B cell (primary cell): ENCODE results near the gene CPE. TPM values are rescaled to one million over a fixed set of nuclear protein-coding genes. Genes with fewer than 3 reads are reported as not detected.
A peak's percentile ranks its signal among the peaks of the same experiment; 100 is the strongest.

Experiments
- ATAC-seq: fragments of 200-7000 bp; cut with Tn5 transposase; one replicate; pipeline ENCODE4 v1.10.0; 2021; ENCODE audit warnings: low read depth, mild to moderate bottlenecking, moderate number of reproducible peaks, moderate library complexity
- CTCF ChIA-PET: fragments of 350-600 bp; sonication (Branson Sonifier 250); formaldehyde crosslinking; loops from one replicate; lab custom pipeline; 2021; ENCODE audit warnings: antibody characterized with exemption, inconsistent platforms; lab: Charles Lee
- POLR2A ChIA-PET: fragments of 350-600 bp; sonication (Branson Sonifier 250); formaldehyde crosslinking; loops from one replicate; lab custom pipeline; 2021; ENCODE audit warnings: antibody characterized with exemption; lab: Charles Lee
- DNase-seq: peaks from one replicate; pipeline ENCODE4 v3.0.0; 2013
- H2AFZ ChIP-seq: 2 replicates; pipeline ENCODE4 v1.6.1; 2012; ENCODE audit warnings: mild to moderate bottlenecking, low read depth, low read length; ENCODE audit not compliant: insufficient read depth, poor library complexity, severe bottlenecking
- H3K27ac ChIP-seq, 2 donors: 1 replicate in 1 of 2; 2 replicates in 1 of 2; pipeline ENCODE4 v1.5.1; 2012 to 2013; ENCODE audit warnings: low read length in 2 of 2, mild to moderate bottlenecking in 2 of 2, moderate library complexity in 1 of 2
- H3K27me3 ChIP-seq, 4 experiments: fragments of 200-600 bp in 1 of 4; sonication (generic) in 1 of 4; replicated peaks in 1 of 4; 1 replicate in 2 of 4; 2 replicates in 2 of 4; pipeline versions ENCODE4 v1.6.1 to v1.7.0; 2013 to 2016; ENCODE audit warnings: low read length in 3 of 4, mild to moderate bottlenecking in 2 of 4, mixed read lengths in 1 of 4, moderate library complexity in 1 of 4; ENCODE audit not compliant: insufficient read depth in 4 of 4, control insufficient read depth in 3 of 4; ENCODE audit errors: control extremely low read depth in 1 of 4
- H3K36me3 ChIP-seq, 2 experiments: replicated peaks in 1 of 2; 1 replicate in 1 of 2; 2 replicates in 1 of 2; pipeline versions ENCODE4 v1.6.1 to v1.7.1; 2013; ENCODE audit warnings: low read length in 1 of 2; ENCODE audit not compliant: insufficient read depth in 2 of 2, control insufficient read depth in 1 of 2; ENCODE audit errors: control extremely low read depth in 1 of 2, extremely low read depth in 1 of 2
- H3K4me1 ChIP-seq, 2 donors: fragments of 200-600 bp in 1 of 2; sonication (generic) in 1 of 2; 1 replicate in 1 of 2; 2 replicates in 1 of 2; pipeline versions ENCODE4 v1.5.1 to v1.6.1; 2013 to 2017; ENCODE audit warnings: low read length in 2 of 2; ENCODE audit not compliant: control insufficient read depth in 2 of 2, insufficient read depth in 2 of 2
- H3K4me2 ChIP-seq: replicated peaks from 2 replicates; pipeline ENCODE3; 2012; ENCODE audit warnings: mild to moderate bottlenecking, low read depth, low read length; ENCODE audit not compliant: poor library complexity, severe bottlenecking
- H3K4me3 ChIP-seq, 5 experiments: fragments of 200-600 bp in 1 of 5; sonication (generic) in 1 of 5; 1 replicate in 3 of 5; 2 replicates in 2 of 5; pipeline versions ENCODE4 v1.5.1 to v1.7.0; 2011 to 2016; ENCODE audit warnings: low read length in 4 of 5, mild to moderate bottlenecking in 4 of 5, low read depth in 2 of 5, control low read depth in 1 of 5, moderate library complexity in 1 of 5; ENCODE audit not compliant: insufficient read depth in 1 of 5; ENCODE audit errors: control extremely low read depth in 1 of 5, extremely low read depth in 1 of 5
- H3K79me2 ChIP-seq: fragments of 200-600 bp; sonication (generic); one replicate; pipeline ENCODE4 v1.6.0; 2016; ENCODE audit warnings: low read length; ENCODE audit not compliant: control insufficient read depth, insufficient read depth
- H3K9ac ChIP-seq: fragments of 200-600 bp; sonication (generic); 2 replicates; pipeline ENCODE4 v1.6.1; 2017; ENCODE audit warnings: mild to moderate bottlenecking, low read length, moderate library complexity
- H3K9me3 ChIP-seq, 3 donors: one replicate each; pipeline versions ENCODE4 v1.6.1 to v1.7.1; 2013; ENCODE audit warnings: low read length in 2 of 3; ENCODE audit not compliant: control insufficient read depth in 2 of 3, insufficient read depth in 1 of 3; ENCODE audit errors: control extremely low read depth in 1 of 3
- H4K20me1 ChIP-seq: 2 replicates; pipeline ENCODE4 v1.6.0; 2012; ENCODE audit warnings: mild to moderate bottlenecking, low read length; ENCODE audit not compliant: insufficient read depth, control insufficient read depth, poor library complexity, severe bottlenecking
- H3K27ac Mint-ChIP-seq: one replicate; pipeline ENCODE4 v1.8.0; 2021; ENCODE audit warnings: mixed read lengths
- H3K27me3 Mint-ChIP-seq: one replicate; pipeline ENCODE4 v1.8.0; 2021; ENCODE audit warnings: mixed read lengths
- H3K4me1 Mint-ChIP-seq: one replicate; pipeline ENCODE4 v1.8.0; 2021; ENCODE audit warnings: mixed read lengths
- H3K4me3 Mint-ChIP-seq: one replicate; pipeline ENCODE4 v1.8.0; 2021; ENCODE audit warnings: mixed read lengths
- H3K9me3 Mint-ChIP-seq: one replicate; pipeline ENCODE4 v1.8.0; 2022; ENCODE audit warnings: mixed read lengths; ENCODE audit not compliant: insufficient read depth
- CTCF ChIP-seq: fragments of 200-600 bp; IDR thresholded peaks from one replicate; pipeline ENCODE4 v1.8.0; 2022; ENCODE audit warnings: antibody characterized with exemption, mild to moderate bottlenecking
- EZH2 ChIP-seq: IDR thresholded peaks from 2 replicates; pipeline ENCODE4 v1.6.1; 2012; ENCODE audit warnings: borderline replicate concordance, low read depth, mild to moderate bottlenecking, moderate library complexity, low read length; ENCODE audit not compliant: insufficient read depth, poor library complexity, severe bottlenecking
- WGBS: methylation state at CpG from one replicate; pipeline ENCODE4 v1.1.5; 2013; ENCODE audit warnings: missing lambda C conversion rate; ENCODE audit not compliant: insufficient coverage; 5-methylcytosine and 5-hydroxymethylcytosine counted together
- intact Hi-C: fragments of 100-400 bp; cut with micrococcal nuclease; formaldehyde crosslinking; loops from one replicate; pipeline ENCODE4 v1.10.0; 2022
- polyA plus RNA-seq: library from polyadenylated mRNA; depleted of rRNA; stranded (reverse); fragments of >200 nt; gene quantifications from 2 replicates; pipeline ENCODE4 v1.2.3, GENCODE V29; 2012
- total RNA-seq, 2 donors: library from RNA; stranded (reverse); fragments of 120-200 nt in 1 of 2; gene quantifications; 1 replicate in 1 of 2; 2 replicates in 1 of 2; pipeline versions ENCODE4 v1.2.3 to v1.2.4, GENCODE V29; 2013 to 2022

CPE gene
- total and polyA plus RNA-seq, 2 donors (not counting 1 experiment from before 2014, with no cell fraction given) = not detected

GRCh38 chr4:165462009-165462408 is 83.2 kb downstream of the CPE start:
- Histone ChIP-seq H3K4me1 (no peaks in the 10 kb centered on the region), H3K4me2 (no peak overlapping the region), H3K79me2 (no peaks in the 10 kb centered on the region), H3K9me3 (no peaks in the 10 kb centered on the region), H3K36me3 (no peaks in the 10 kb centered on the region), H2AFZ (no peak overlapping the region), H3K27me3 (peaks cover 0 to 3% (median 0%) of the 10 kb centered on the region in 4 experiments), H4K20me1 (no peaks in the 10 kb centered on the region), H3K27ac (no peak overlapping the region), H3K4me3 (no peak overlapping the region), H3K9ac (no peak overlapping the region)
- WGBS = no CpG with 5 or more reads among the region's 3 CpGs
- TF ChIP-seq EZH2 (no peak), CTCF (no peak)
- ChIA-PET CTCF (interaction anchor here (0.7 to 3.4 kb wide), 6 partner anchors 10 to 349 kb away, joined by 3 to 38 read pairs (median 3); partner anchors contain the start of gene TMEM192), POLR2A (no interaction called here)
- Mint-ChIP-seq H3K27ac (no peak overlapping the region), H3K9me3 (no peaks in the 10 kb centered on the region), H3K4me1 (no peaks in the 10 kb centered on the region), H3K27me3 (peaks cover 17% of the 10 kb centered on the region), H3K4me3 (no peak overlapping the region)
- no peak for ATAC-seq
- DNase-seq = no peak
- intact Hi-C loops = loop anchor here (5.0 kb wide), 1 partner anchor 350 kb away; the partner anchor contains the start of gene TMEM192

GRCh38 chr4:165464376-165464775 is 85.6 kb downstream of the CPE start:
- H4K20me1 ChIP-seq = no peaks in the 10 kb centered on the region
- ChIA-PET CTCF (interaction anchor here (1.0 to 6.7 kb wide), 5 partner anchors 9 to 684 kb away, joined by 3 to 89 read pairs (median 5); no protein-coding TSS in a partner anchor), POLR2A (no interaction called here)
- no peak overlapping the region for H3K4me3 ChIP-seq
- H3K9ac ChIP-seq = no peak overlapping the region
- TF ChIP-seq CTCF (no peak), EZH2 (no peak)
- H3K27me3 ChIP-seq = peaks cover 0 to 3% (median 0%) of the 10 kb centered on the region in 4 experiments
- no peak overlapping the region for H3K4me2 ChIP-seq
- H3K9me3 ChIP-seq = no peaks in the 10 kb centered on the region
- WGBS = no CpG with 5 or more reads among the region's 7 CpGs
- no peak overlapping the region for H3K27ac Mint-ChIP-seq
- ATAC-seq (no peak), DNase-seq (peak; percentile 4)
- no peak overlapping the region for H2AFZ ChIP-seq
- intact Hi-C loops = loop anchor here (1.0 to 5.0 kb wide), 3 partner anchors 108 to 352 kb away; partner anchors contain the start of gene TMEM192
- H3K4me1 ChIP-seq = no peaks in the 10 kb centered on the region
- H3K36me3 ChIP-seq = no peaks in the 10 kb centered on the region
- no peak overlapping the region for H3K27ac ChIP-seq
- H3K4me1 Mint-ChIP-seq = no peaks in the 10 kb centered on the region
- H3K79me2 ChIP-seq = no peaks in the 10 kb centered on the region
- peaks cover 9% of the 10 kb centered on the region for H3K27me3 Mint-ChIP-seq
- H3K9me3 Mint-ChIP-seq = no peaks in the 10 kb centered on the region
- no peak overlapping the region for H3K4me3 Mint-ChIP-seq
